ENCODE data around the gene PLAC1. TPM values are rescaled to one million over a fixed set of nuclear protein-coding genes. Genes with fewer than 3 reads are reported as not detected.

PLAC1 gene
- polyA plus RNA-seq, 1 donor, result 0.04 TPM

DNA sequence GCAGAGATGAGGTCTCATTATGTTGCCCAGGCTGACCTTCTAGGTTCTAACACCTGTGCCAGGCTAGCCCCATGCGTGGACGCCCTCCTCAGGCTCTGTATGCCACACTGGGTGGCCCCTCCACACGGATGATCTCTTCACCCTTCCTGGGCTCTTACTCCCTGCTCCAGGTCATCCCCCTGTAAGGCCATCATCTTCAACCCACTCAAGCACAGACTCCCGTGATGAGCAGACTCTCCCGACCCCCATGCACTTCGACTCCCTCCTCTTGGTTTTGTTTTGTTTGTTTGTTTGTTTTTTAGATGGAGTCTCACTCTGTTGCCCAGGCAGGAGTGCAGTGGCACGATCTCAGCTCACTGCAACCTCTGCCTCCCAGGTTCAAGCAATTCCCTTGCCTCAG lies 127.4 kb downstream of the PLAC1 start:
- H3K36me3 ChIP-seq (ENCODE audit: control insufficient read depth, insufficient read depth, low read length), result no peaks in the 10 kb centered on the region
- WGBS (ENCODE audit: insufficient coverage, low lambda C conversion rate), result no CpG with 5 or more reads among the region's 7 CpGs

DNA sequence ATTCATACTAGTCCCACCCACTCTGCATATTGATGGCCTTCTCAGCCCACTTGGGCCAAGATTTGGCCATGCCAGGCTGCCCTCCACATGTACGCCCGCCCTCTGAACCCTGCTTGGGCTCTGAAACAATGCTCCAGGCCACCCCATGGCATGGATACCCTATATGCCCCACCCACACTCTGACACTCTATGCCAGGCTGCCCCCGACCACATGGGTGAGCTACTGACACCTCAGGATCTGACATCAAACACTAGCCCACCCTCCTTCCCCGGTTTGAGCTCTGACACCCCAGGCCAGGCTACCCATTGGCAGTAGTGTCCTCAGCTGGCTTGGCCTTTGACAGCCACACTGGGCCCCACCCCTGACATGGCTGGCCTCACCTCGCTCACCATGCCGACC lies 128.8 kb downstream of the PLAC1 start:
- no peak for DNase-seq
- Histone ChIP-seq H3K27me3 (ENCODE audit: control insufficient read depth, insufficient read depth, low read length) (no peaks in the 10 kb centered on the region), H3K36me3 (ENCODE audit: control insufficient read depth, insufficient read depth, low read length) (no peaks in the 10 kb centered on the region), H3K4me1 (ENCODE audit: control insufficient read depth, insufficient read depth, low read length) (no peaks in the 10 kb centered on the region), H3K9me3 (ENCODE audit: control insufficient read depth, low read depth, low read length) (no peaks in the 10 kb centered on the region), H3K27ac (ENCODE audit: low read length) (no peak overlapping the region), H3K4me3 (ENCODE audit: low read length) (no peak overlapping the region)
- no CpG with 5 or more reads among the region's 6 CpGs for WGBS (ENCODE audit: insufficient coverage, low lambda C conversion rate)

More for the DNA sequence above, 127.4 kb downstream of the PLAC1 start:
- no peak for DNase-seq
- Histone ChIP-seq H3K27me3 (ENCODE audit: control insufficient read depth, insufficient read depth, low read length) (no peaks in the 10 kb centered on the region), H3K4me1 (ENCODE audit: control insufficient read depth, insufficient read depth, low read length) (no peaks in the 10 kb centered on the region), H3K9me3 (ENCODE audit: control insufficient read depth, low read depth, low read length) (no peaks in the 10 kb centered on the region), H3K27ac (ENCODE audit: low read length) (no peak overlapping the region), H3K4me3 (ENCODE audit: low read length) (no peak overlapping the region)

DNA sequence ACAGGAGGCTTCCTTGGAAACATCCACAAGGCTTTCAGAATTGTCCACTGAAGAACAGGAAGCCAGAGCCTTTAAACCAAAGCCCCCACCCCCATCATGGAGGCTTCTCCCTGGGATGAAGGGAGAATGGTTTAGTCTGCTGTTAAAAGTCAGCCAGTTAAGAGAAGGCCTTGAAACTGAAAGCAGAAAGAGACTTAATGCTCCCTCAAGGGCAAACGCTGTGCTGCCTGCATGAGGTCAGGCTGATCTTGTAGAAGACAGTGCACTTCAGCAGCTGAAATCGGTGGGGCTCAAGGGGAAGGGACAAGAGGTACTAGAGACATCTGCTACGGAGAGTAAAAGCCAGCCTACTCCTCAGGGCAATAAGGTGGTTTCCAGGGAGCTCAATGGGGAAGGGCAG lies 129.3 kb downstream of the PLAC1 start:
- H3K27ac ChIP-seq (ENCODE audit: low read length), result no peak overlapping the region
- H3K4me3 ChIP-seq (ENCODE audit: low read length), result no peak overlapping the region
- H3K27me3 ChIP-seq (ENCODE audit: control insufficient read depth, insufficient read depth, low read length), result no peaks in the 10 kb centered on the region
- no peaks in the 10 kb centered on the region for H3K9me3 ChIP-seq (ENCODE audit: control insufficient read depth, low read depth, low read length)
- no peaks in the 10 kb centered on the region for H3K4me1 ChIP-seq (ENCODE audit: control insufficient read depth, insufficient read depth, low read length)
- WGBS (ENCODE audit: insufficient coverage, low lambda C conversion rate), result no CpG with 5 or more reads among the region's 3 CpGs
- peak in 1 of 2 donors; percentile 38 for DNase-seq
- no peaks in the 10 kb centered on the region for H3K36me3 ChIP-seq (ENCODE audit: control insufficient read depth, insufficient read depth, low read length)

DNA sequence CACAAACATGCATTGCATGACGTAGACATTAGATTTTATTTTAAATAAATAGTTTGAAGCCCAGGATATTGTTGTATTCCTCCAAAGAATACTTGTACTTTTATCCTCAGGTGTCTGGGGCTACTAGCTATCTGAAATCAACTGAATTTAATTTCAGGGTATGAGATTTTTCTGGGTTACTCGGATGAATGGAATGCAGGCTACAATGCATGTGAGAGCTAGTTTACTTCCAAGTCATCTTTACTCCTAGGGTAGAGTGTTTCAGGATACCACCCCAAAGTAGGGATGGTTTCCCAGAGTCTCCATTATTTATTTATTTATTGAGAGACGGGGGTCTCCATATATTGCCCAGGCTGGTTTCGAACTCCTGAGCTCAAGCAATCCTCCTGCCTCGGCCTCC lies 131.9 kb downstream of the PLAC1 start:
- H3K4me1 ChIP-seq (ENCODE audit: control insufficient read depth, insufficient read depth, low read length), result no peaks in the 10 kb centered on the region
- H3K27me3 ChIP-seq (ENCODE audit: control insufficient read depth, insufficient read depth, low read length), result no peaks in the 10 kb centered on the region
- DNase-seq, result no peak
- no peaks in the 10 kb centered on the region for H3K9me3 ChIP-seq (ENCODE audit: control insufficient read depth, low read depth, low read length)
- no peak overlapping the region for H3K27ac ChIP-seq (ENCODE audit: low read length)
- WGBS (ENCODE audit: insufficient coverage, low lambda C conversion rate), result no CpG with 5 or more reads among the region's 5 CpGs
- H3K4me3 ChIP-seq (ENCODE audit: low read length), result no peak overlapping the region
- no peaks in the 10 kb centered on the region for H3K36me3 ChIP-seq (ENCODE audit: control insufficient read depth, insufficient read depth, low read length)

DNA sequence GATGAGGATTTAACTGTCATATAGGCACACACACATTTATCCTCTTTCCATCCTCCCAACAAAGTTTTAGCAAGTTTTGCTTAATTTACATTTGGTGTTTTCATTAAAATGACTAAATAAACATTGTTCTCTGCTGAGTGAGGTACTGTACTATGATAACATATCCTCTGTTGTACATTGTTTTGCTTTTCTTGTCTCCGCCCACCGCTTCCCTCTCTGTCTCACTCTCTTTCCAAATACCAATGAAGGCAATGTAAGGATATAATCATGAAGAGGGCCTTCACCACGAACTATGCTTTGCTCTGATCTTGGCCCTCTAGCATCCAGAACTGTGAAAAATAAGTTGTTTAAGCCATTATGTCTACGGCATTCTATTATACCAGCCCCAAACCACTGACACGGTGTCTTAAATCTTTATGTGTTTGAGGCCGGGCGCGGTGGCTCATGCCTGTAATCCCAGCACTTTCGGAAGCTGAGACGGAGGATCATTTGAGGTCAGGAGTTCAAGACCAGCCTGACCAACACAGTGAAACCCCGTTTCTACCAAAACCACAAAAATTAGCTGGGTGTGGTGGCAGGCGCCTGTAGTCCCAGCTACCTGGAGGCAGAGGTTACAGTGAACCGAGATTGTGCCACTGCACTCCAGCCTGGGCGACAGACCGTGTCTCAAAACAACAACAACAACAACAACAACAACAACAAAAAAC lies 133.0 kb downstream of the PLAC1 start:
- no peak overlapping the region for H3K4me3 ChIP-seq (ENCODE audit: low read length)
- H3K4me1 ChIP-seq (ENCODE audit: control insufficient read depth, insufficient read depth, low read length), result no peaks in the 10 kb centered on the region
- H3K27ac ChIP-seq (ENCODE audit: low read length), result no peak overlapping the region
- no peak for DNase-seq
- no CpG with 5 or more reads among the region's 15 CpGs for WGBS (ENCODE audit: insufficient coverage, low lambda C conversion rate)
- no peaks in the 10 kb centered on the region for H3K9me3 ChIP-seq (ENCODE audit: control insufficient read depth, low read depth, low read length)
- no peaks in the 10 kb centered on the region for H3K36me3 ChIP-seq (ENCODE audit: control insufficient read depth, insufficient read depth, low read length)
- no peaks in the 10 kb centered on the region for H3K27me3 ChIP-seq (ENCODE audit: control insufficient read depth, insufficient read depth, low read length)

DNA sequence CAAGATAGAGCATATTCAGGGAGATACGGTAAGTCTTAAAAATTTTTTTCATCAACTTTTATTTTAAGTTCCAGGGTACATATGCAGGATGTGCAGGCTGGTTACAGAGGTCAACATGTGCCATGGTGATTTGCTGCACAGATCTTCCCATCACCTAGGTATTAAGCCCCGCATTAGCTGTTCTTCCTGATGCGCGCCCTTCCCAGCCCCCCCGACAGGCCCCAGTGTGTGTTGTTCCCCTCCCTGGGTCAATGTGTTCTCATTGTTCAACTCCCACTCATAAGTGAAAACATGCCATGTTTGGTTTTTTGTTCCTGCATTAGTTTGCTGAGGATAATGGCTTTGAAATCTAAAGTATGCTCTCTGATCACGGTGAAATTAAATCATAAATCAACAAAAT lies 134.1 kb downstream of the PLAC1 start:
- 60% methylated on average over 1 of the region's 6 CpGs for WGBS (ENCODE audit: insufficient coverage, low lambda C conversion rate)
- Histone ChIP-seq H3K27ac (ENCODE audit: low read length) (no peak overlapping the region), H3K27me3 (ENCODE audit: control insufficient read depth, insufficient read depth, low read length) (no peaks in the 10 kb centered on the region), H3K4me3 (ENCODE audit: low read length) (no peak overlapping the region), H3K36me3 (ENCODE audit: control insufficient read depth, insufficient read depth, low read length) (no peaks in the 10 kb centered on the region), H3K9me3 (ENCODE audit: control insufficient read depth, low read depth, low read length) (no peaks in the 10 kb centered on the region), H3K4me1 (ENCODE audit: control insufficient read depth, insufficient read depth, low read length) (no peaks in the 10 kb centered on the region)
- no peak for DNase-seq

DNA sequence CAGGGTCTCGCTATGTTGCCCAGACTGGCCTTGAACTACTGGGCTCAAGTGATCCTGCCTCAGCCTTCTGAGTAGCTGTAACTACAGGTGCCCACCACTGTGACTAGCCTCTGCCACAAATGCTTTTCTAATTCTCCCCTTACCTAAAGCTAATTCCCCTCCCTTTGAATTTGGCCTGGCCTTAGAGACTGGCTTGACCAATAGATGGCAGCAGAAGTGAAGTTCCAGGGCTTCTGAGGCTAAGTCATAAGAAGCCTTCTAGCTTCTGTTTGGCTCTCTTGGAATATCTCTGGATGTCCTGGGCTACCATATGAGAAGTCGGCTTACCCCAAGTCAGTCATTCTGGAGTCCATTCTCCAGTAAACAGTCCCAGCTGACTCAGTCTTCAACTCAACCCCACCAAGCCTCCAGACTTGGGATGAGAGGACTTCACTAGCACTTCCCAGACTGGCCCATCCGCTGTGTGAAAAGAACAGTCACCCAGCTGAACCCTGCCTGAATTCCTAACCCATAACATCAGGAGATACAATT lies 137.3 kb downstream of the PLAC1 start:
- Histone ChIP-seq H3K9me3 (ENCODE audit: control insufficient read depth, low read depth, low read length) (no peaks in the 10 kb centered on the region), H3K27me3 (ENCODE audit: control insufficient read depth, insufficient read depth, low read length) (no peaks in the 10 kb centered on the region), H3K36me3 (ENCODE audit: control insufficient read depth, insufficient read depth, low read length) (no peaks in the 10 kb centered on the region), H3K27ac (ENCODE audit: low read length) (no peak overlapping the region), H3K4me3 (ENCODE audit: low read length) (no peak overlapping the region), H3K4me1 (ENCODE audit: control insufficient read depth, insufficient read depth, low read length) (no peaks in the 10 kb centered on the region)
- peak in 1 of 2 donors; percentile 29 for DNase-seq
- WGBS (ENCODE audit: insufficient coverage, low lambda C conversion rate), result no CpG with 5 or more reads among the region's 3 CpGs

Other genes starting within 250 kb of the PLAC1 start
- 25.1 TPM for gene HPRT1, start 198.3 kb downstream of the PLAC1 start, polyA plus RNA-seq
- gene PABIR2, start 138.7 kb upstream of the PLAC1 start, polyA plus RNA-seq, result 30.0 TPM

Measured in large intestine (tissue), 3 donors.